OCI-LY3 (cell line): ENCODE data around the gene SGO2.
"Not testable (repeated sequence)": the region's sequence is repeated elsewhere in the genome, so short reads cannot be mapped to it uniquely, and the experiment has no call there.

Experiments used
- H2AFZ ChIP-seq: fragments of 200-600, 300-600 bp; shearing (Covaris generic); 2 replicates; pipeline ENCODE4 v1.6.0; 2014; ENCODE audit warnings: antibody characterized with exemption, low read depth, low read length
- H3K27ac ChIP-seq: fragments of 200-600, 300-600 bp; sonication (generic); 2 replicates; pipeline ENCODE4 v1.5.1; 2014; ENCODE audit warnings: mild to moderate bottlenecking, low read length, moderate library complexity, mixed read lengths
- H3K27me3 ChIP-seq: fragments of 200-600, 300-600 bp; sonication (generic); 2 replicates; pipeline ENCODE4 v1.6.1; 2014; ENCODE audit warnings: low read depth, low read length, mixed read lengths
- H3K36me3 ChIP-seq: fragments of 200-600, 300-600 bp; sonication (generic); replicated peaks from 2 replicates; pipeline ENCODE3; 2014; ENCODE audit warnings: low read depth, low read length, mixed read lengths
- H3K4me1 ChIP-seq: fragments of 300-600, 200-600 bp; sonication (generic); 2 replicates; pipeline ENCODE4 v1.6.1; 2014; ENCODE audit warnings: low read length, mixed read lengths
- H3K4me2 ChIP-seq: fragments of 200-600, 300-600 bp; sonication (generic); 2 replicates; pipeline ENCODE4 v1.6.1; 2014; ENCODE audit warnings: low read length, mixed read lengths
- H3K4me3 ChIP-seq: fragments of 300-600, 200-600 bp; sonication (generic); 2 replicates; pipeline ENCODE4 v1.5.1; 2014; ENCODE audit warnings: antibody characterized with exemption, mild to moderate bottlenecking, low read length, moderate library complexity
- H3K79me2 ChIP-seq: fragments of 300-600, 200-600 bp; shearing (Covaris generic); 2 replicates; pipeline ENCODE4 v1.6.1; 2014; ENCODE audit warnings: mild to moderate bottlenecking, low read length, mixed read lengths
- H3K9ac ChIP-seq: fragments of 300-600, 200-600 bp; shearing (Covaris generic); 2 replicates; pipeline ENCODE4 v1.6.0; 2014; ENCODE audit warnings: mild to moderate bottlenecking, low read length, moderate library complexity
- H3K9me3 ChIP-seq: fragments of 200-600, 300-600 bp; shearing (Covaris generic); 2 replicates; pipeline ENCODE4 v1.6.1; 2014; ENCODE audit warnings: low read length, mixed read lengths; ENCODE audit not compliant: insufficient read depth
- H4K20me1 ChIP-seq: fragments of 200-600, 300-600 bp; sonication (generic); 2 replicates; pipeline ENCODE4 v1.6.1; 2016; ENCODE audit warnings: low read length, mixed read lengths; ENCODE audit not compliant: insufficient read depth
- CTCF ChIP-seq: fragments of 200-600, 300-600 bp; sonication (generic); IDR thresholded peaks from 2 replicates; pipeline ENCODE4 v1.5.1; 2014; ENCODE audit warnings: antibody characterized with exemption, low read length, low read depth
- EZH2phosphoT487 ChIP-seq: fragments of 200-600 bp; shearing (Covaris generic); IDR thresholded peaks from 2 replicates; pipeline ENCODE4 v1.6.1; 2018; ENCODE audit warnings: antibody characterized with exemption, mixed run types, low read depth

Gene SGO2

GRCh38 chr2:200540793-200541192 lies 14.8 kb downstream of the SGO2 start:
- TF ChIP-seq EZH2phosphoT487: no peak
- no peak for TF ChIP-seq CTCF
- Histone ChIP-seq H2AFZ (no peak overlapping the region), H3K36me3 (peaks cover 73% of the 10 kb centered on the region), H3K27ac (no peak overlapping the region), H3K4me2 (no peak overlapping the region), H3K4me3 (no peak overlapping the region), H3K4me1 (no peaks in the 10 kb centered on the region), H3K27me3 (no peaks in the 10 kb centered on the region), H3K79me2 (no peaks in the 10 kb centered on the region), H4K20me1 (no peaks in the 10 kb centered on the region), H3K9me3 (no peaks in the 10 kb centered on the region), H3K9ac (no peak overlapping the region)

- not testable (repeated sequence) for H2AFZ ChIP-seq, H3K9me3 ChIP-seq, H3K4me3 ChIP-seq, H3K4me1 ChIP-seq, H3K4me2 ChIP-seq, H3K27me3 ChIP-seq, H3K9ac ChIP-seq, H3K79me2 ChIP-seq, H3K27ac ChIP-seq, H4K20me1 ChIP-seq
- H3K36me3 ChIP-seq: peaks cover 15% of the 10 kb centered on the region
Observed at GRCh38 chr2:200566596-200566995, 40.6 kb downstream of the SGO2 start.

- H3K27ac ChIP-seq: no peak overlapping the region
- peaks cover 15% of the 10 kb centered on the region for H3K36me3 ChIP-seq
- H4K20me1 ChIP-seq: no peaks in the 10 kb centered on the region
- no peak overlapping the region for H3K4me3 ChIP-seq
- no peaks in the 10 kb centered on the region for H3K27me3 ChIP-seq
- no peak overlapping the region for H2AFZ ChIP-seq
- no peak overlapping the region for H3K4me2 ChIP-seq
- TF ChIP-seq CTCF (no peak), EZH2phosphoT487 (no peak)
- no peaks in the 10 kb centered on the region for H3K9me3 ChIP-seq
- H3K9ac ChIP-seq: no peak overlapping the region
- no peaks in the 10 kb centered on the region for H3K79me2 ChIP-seq
- no peaks in the 10 kb centered on the region for H3K4me1 ChIP-seq
Observed at GRCh38 chr2:200567932-200568331, 41.9 kb downstream of the SGO2 start.

- H3K79me2 ChIP-seq: no peaks in the 10 kb centered on the region
- H2AFZ ChIP-seq: no peak overlapping the region
- no peaks in the 10 kb centered on the region for H4K20me1 ChIP-seq
- H3K4me1 ChIP-seq: no peaks in the 10 kb centered on the region
- no peak overlapping the region for H3K4me3 ChIP-seq
- no peak overlapping the region for H3K27ac ChIP-seq
- no peaks in the 10 kb centered on the region for H3K9me3 ChIP-seq
- no peaks in the 10 kb centered on the region for H3K27me3 ChIP-seq
- no peak overlapping the region for H3K4me2 ChIP-seq
- H3K9ac ChIP-seq: no peak overlapping the region
- peaks cover 17% of the 10 kb centered on the region for H3K36me3 ChIP-seq
- TF ChIP-seq CTCF (peak; percentile 48), EZH2phosphoT487 (no peak)
Observed at GRCh38 chr2:200575957-200576356, 50.0 kb downstream of the SGO2 start.

GRCh38 chr2:200577027-200577426 lies 51.0 kb downstream of the SGO2 start:
- Histone ChIP-seq H3K4me3 (no peak overlapping the region), H3K9me3 (no peaks in the 10 kb centered on the region), H3K27me3 (no peaks in the 10 kb centered on the region), H3K4me2 (no peak overlapping the region), H3K9ac (no peak overlapping the region), H2AFZ (no peak overlapping the region), H4K20me1 (no peaks in the 10 kb centered on the region), H3K27ac (no peak overlapping the region), H3K4me1 (no peaks in the 10 kb centered on the region), H3K36me3 (peaks cover 11% of the 10 kb centered on the region), H3K79me2 (no peaks in the 10 kb centered on the region)
- TF ChIP-seq EZH2phosphoT487 (no peak), CTCF (no peak)
